Activated CD4-positive, alpha-beta T cell treated with anti-CD3 and anti-CD28 coated beads, Interleukin-2, amount 50 U/mL, for 16 hours (primary cell): Measurements from ENCODE around the gene DPEP1.
"Not testable (repeated sequence)": the region's sequence is repeated elsewhere in the genome, so short reads cannot be mapped to it uniquely, and the experiment has no call there.

Experiments
- DNase-seq: peaks from one replicate; pipeline ENCODE4 v3.0.0-alpha.2; 2020

The DPEP1 gene

GRCh38 chr16:89579351-89579750, 34.1 kb upstream of the DPEP1 start:
- DNase-seq: no peak

- no peak for DNase-seq
Observed at GRCh38 chr16:89581045-89581695, 32.3 kb upstream of the DPEP1 start.

GRCh38 chr16:89581861-89582563, 31.4 kb upstream of the DPEP1 start:
- no peak for DNase-seq

GRCh38 chr16:89582614-89583196, 30.7 kb upstream of the DPEP1 start:
- no peak for DNase-seq

- DNase-seq: no peak
Observed at GRCh38 chr16:89583197-89583894, 30.1 kb upstream of the DPEP1 start.

- DNase-seq: no peak
Observed at GRCh38 chr16:89583895-89584644, 29.4 kb upstream of the DPEP1 start.

- DNase-seq: no peak
Observed at GRCh38 chr16:89584768-89585549, 28.5 kb upstream of the DPEP1 start.

- no peak for DNase-seq
Observed at GRCh38 chr16:89586218-89586617, 27.2 kb upstream of the DPEP1 start.

- no peak for DNase-seq
Observed at GRCh38 chr16:89586853-89587252, 26.6 kb upstream of the DPEP1 start.

- DNase-seq: not testable (repeated sequence)
Observed at GRCh38 chr16:89587676-89588075, 25.8 kb upstream of the DPEP1 start.

- no peak for DNase-seq
Observed at GRCh38 chr16:89588413-89589109, 24.9 kb upstream of the DPEP1 start.

GRCh38 chr16:89589241-89589926, 24.1 kb upstream of the DPEP1 start:
- DNase-seq: no peak

- peak; percentile 44 for DNase-seq
Observed at GRCh38 chr16:89593841-89594240, 19.6 kb upstream of the DPEP1 start.

- no peak for DNase-seq
Observed at GRCh38 chr16:89595330-89596060, 17.9 kb upstream of the DPEP1 start.

- no peak for DNase-seq
Observed at GRCh38 chr16:89596061-89596689, 17.3 kb upstream of the DPEP1 start.

- no peak for DNase-seq
Observed at GRCh38 chr16:89596957-89597649, 16.3 kb upstream of the DPEP1 start.

- no peak for DNase-seq
Observed at GRCh38 chr16:89598199-89598598, 15.2 kb upstream of the DPEP1 start.

GRCh38 chr16:89599451-89599858, 14.0 kb upstream of the DPEP1 start:
- DNase-seq: peak; percentile 47

GRCh38 chr16:89599902-89600301, 13.5 kb upstream of the DPEP1 start:
- no peak for DNase-seq
